Retinal pigment epithelial cell (primary cell): Measurements from ENCODE around the gene KLK1.
A peak's percentile ranks its signal among the peaks of the same experiment; 100 is the strongest.
"Not testable (repeated sequence)": the region's sequence is repeated elsewhere in the genome, so short reads cannot be mapped to it uniquely, and the experiment has no call there.

Source experiments
- DNase-seq: peaks from one replicate; pipeline ENCODE4 v3.0.0-alpha.2; 2010; ENCODE audit warnings: low read depth
- H3K4me3 ChIP-seq: 2 replicates; pipeline ENCODE4 v1.5.1; 2011; ENCODE audit warnings: mild to moderate bottlenecking, low read length, control low read depth, moderate library complexity
- TF ChIP-seq, protein P1 (sequence below): conservative IDR thresholded peaks from 2 replicates; pipeline ENCODE4 v1.5.1; 2011; ENCODE audit warnings: low read depth, low read length, control low read depth, inconsistent platforms

KLK1 gene

DNA sequence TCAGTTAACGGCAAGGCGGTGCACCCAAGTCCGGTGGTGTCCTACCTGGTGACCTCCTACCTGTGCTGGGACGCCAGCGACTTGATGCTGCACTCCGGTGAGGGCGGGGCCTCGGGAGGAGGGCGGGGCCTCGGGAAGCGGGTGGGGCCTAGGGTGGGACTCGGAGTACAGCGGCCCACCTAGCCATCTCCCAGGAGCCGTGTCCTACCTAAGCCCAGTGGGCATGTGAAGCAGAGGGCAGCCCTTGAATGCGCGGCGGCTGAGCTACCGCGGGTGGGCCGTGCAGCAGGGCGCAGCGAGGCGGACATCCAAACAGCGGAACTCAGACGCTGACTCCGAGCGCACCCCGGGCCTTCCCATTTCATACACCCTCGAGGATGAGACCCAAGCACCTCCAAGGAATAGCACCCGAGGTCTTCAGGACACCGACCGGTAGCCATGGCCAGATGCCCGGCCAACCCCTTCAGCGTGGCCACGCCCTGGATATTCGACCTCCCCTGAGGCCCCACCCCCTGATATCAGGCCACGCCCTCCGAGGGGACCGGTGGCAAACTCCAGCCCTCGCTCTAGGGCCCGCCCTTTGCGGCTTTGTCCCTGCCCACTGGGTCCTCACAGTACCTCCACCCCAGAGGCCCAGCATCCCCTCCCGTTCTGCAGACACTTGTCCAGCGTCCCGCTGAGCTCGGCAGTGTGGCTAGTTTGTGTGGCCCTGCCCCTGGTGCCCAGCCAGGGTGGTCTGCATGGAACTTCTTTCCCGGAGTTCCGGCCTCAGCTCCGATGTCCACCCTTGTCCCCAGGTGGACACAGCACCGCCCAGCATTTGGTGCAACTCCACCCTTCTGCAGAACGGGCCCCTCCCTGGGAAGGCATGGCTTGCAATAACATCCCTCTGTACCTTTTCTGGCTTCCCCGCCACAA, 5.4 kb downstream of the KLK1 start:
- DNase-seq, result no peak
- H3K4me3 ChIP-seq, result peak overlapping the region; percentile 43
- TF ChIP-seq, protein P1, sequence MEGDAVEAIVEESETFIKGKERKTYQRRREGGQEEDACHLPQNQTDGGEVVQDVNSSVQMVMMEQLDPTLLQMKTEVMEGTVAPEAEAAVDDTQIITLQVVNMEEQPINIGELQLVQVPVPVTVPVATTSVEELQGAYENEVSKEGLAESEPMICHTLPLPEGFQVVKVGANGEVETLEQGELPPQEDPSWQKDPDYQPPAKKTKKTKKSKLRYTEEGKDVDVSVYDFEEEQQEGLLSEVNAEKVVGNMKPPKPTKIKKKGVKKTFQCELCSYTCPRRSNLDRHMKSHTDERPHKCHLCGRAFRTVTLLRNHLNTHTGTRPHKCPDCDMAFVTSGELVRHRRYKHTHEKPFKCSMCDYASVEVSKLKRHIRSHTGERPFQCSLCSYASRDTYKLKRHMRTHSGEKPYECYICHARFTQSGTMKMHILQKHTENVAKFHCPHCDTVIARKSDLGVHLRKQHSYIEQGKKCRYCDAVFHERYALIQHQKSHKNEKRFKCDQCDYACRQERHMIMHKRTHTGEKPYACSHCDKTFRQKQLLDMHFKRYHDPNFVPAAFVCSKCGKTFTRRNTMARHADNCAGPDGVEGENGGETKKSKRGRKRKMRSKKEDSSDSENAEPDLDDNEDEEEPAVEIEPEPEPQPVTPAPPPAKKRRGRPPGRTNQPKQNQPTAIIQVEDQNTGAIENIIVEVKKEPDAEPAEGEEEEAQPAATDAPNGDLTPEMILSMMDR, result no peak

DNA sequence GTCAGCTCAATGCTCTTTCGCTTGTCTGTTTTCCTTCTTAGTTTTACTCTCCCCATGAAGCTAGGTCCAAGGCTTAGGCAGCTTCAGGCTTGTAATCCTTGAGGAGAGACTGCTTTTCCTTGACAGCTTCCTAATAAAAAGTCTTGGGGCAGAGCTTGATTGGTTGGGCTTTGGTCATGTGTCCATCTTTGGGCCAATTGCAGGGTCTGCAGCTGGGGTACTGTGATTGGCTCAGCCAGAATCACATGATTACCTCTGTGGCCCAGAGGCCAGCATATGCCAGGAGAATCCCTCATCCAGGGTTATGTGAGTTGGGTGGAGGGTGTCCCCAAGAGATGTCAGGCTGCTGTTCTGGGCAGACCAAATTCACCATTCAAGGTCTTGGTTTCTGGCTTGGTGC, 8.1 kb downstream of the KLK1 start:
- H3K4me3 ChIP-seq, result no peak overlapping the region

DNA sequence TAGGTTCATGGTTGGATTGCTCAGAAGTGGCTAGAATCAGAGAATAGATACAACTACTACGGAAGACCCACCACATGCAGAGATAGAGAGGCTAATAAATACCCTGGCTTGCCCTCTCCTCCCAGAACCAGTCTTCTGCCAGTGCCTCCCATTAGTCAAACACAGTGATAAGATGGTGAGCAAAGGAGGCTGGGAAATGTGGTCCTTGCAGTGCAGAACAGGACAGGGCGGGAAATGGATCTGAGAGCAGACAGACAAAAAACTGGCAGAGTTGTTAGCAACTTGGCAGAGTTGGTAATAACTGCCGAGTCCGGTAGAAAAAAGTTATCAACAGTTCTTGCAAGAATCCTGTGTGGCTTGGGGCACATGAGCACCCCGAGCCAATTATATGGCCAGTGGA, 8.7 kb downstream of the KLK1 start:
- no peak overlapping the region for H3K4me3 ChIP-seq
- TF ChIP-seq, protein P1, result no peak
- no peak for DNase-seq

More for the DNA sequence above, 8.1 kb downstream of the KLK1 start:
- no peak for DNase-seq
- TF ChIP-seq, protein P1, result no peak

DNA sequence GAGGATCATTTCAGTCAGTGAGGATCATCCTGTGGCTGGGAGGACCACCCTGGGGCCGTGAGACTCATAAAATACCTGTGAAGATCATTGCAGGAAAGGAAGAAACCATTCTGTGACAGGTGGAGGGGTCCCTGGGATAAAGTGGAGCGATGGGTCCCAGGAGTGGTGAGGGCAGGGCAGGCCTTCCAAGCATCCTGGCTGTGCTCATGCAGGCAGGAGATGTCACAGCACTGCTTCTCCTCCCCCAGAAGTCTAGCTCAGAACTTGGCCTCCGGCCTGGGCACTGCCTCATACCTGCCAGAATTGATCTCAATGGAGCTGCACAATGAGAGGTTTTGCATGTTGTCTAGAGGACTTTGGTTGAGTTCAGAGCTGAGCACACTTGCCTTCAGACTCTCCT, 11.1 kb downstream of the KLK1 start:
- no peak overlapping the region for H3K4me3 ChIP-seq
- TF ChIP-seq, protein P1, result no peak

DNA sequence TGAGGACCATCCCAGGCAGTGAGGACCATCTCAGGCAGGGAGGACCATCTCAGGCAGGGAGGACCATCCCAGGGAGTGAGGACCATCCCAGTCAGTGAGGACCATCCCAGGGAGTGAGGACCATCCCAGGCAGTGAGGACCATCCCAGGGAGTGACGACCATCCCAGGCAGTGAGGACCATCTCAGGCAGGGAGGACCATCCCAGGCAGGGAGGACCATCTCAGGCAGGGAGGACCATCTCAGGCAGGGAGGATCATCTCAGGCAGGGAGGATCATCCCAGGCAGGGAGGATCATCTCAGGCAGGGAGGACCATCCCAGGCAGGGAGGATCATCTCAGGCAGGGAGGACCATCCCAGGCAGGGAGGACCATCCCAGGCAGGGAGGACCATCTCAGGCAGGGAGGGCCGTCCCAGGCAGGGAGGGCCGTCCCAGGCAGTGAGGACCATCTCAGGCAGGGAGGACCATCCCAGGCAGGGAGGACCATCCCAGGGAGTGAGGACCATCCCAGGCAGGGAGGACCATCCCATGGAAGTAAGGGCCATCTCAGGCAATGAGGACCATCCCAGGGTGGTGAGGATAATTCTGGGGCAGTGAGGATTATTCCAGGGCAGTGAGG, 11.9 kb downstream of the KLK1 start:
- not testable (repeated sequence) for H3K4me3 ChIP-seq, DNase-seq

More for the DNA sequence above, 11.1 kb downstream of the KLK1 start:
- DNase-seq, result no peak

DNA sequence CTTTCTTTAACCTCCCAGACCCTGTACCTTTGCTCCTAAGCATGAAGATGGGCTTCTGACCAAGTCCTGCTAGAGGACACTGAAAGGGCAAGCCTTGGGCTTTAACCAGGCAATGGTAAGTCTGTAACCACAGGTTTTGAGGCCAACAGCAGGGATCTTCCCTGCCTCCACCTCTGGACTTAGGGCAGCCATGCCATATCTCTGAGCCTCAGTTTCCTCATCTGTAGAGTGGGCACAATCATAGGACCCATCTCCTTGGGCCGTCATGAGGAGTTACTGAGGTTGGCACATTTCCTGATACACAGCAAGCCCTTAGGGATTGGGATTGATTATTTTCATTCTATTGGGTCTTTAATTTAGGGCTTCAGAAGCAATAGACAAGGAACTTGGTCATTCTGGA, 14.7 kb downstream of the KLK1 start:
- DNase-seq, result no peak
- TF ChIP-seq, protein P1, result no peak
- no peak overlapping the region for H3K4me3 ChIP-seq

DNA sequence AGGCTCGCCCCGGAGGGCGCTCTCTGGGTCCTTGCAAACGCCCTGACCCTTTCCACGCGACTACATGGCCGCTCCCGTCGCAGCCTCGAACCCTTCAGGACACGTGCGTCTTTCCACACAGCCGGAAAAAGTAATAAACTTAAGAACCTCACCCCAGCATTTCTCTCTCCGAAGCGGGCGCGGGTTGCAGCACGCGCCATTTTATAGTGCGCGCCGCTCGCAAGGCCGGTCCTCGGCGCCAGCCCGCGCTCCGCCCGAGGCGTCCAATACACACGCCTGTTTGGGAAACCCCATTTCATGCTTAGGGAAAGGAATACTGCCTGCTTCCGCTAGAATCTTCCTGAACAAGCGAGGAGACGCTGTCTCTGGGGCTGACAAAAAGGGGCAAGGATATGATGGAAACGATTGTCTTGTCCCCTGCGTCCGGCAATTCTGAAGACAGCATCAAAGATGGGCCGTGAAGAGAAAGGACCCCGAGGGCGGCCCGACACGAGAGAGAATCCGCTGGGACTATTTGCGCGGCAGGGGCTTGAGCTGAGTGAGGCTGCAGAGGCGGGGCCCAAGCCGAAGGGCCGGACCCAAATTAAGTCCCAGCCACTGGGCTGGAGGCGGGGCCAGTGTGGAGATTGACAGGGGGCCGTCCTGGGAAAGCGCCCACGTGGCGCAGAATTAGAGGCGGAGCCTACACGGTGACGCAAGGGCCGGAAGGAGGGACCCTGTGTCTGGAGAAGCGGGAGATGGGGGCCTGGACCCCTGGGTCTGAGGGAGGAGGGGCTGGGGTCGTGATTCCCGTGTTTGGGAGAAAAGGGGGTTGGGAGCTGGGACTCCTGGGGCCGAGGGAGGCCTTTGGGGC, 18.9 kb downstream of the KLK1 start:
- TF ChIP-seq, protein P1, result no peak
- peak; percentile 96 for DNase-seq
- H3K4me3 ChIP-seq, result peak overlapping the region; percentile 99
